CD4-positive, alpha-beta T cell (primary cell): ENCODE measurements around the gene CSHL1. TPM values are rescaled to one million over a fixed set of nuclear protein-coding genes. Genes with fewer than 3 reads are reported as not detected.

Experiments
- ATAC-seq: fragments of 200-7000 bp; cut with Tn5 transposase; one replicate; pipeline ENCODE4 v1.10.0; 2022; ENCODE audit warnings: mild to moderate bottlenecking; ENCODE audit not compliant: poor library complexity
- CTCF ChIA-PET: fragments of 350-600 bp; sonication (Branson Sonifier 250); formaldehyde crosslinking; loops from one replicate; lab custom pipeline; 2021; ENCODE audit warnings: antibody characterized with exemption, inconsistent platforms; lab: Charles Lee
- POLR2A ChIA-PET: fragments of 350-600 bp; sonication (Branson Sonifier 250); formaldehyde crosslinking; loops from one replicate; lab custom pipeline; 2021; ENCODE audit warnings: antibody characterized with exemption, inconsistent platforms; lab: Charles Lee
- DNase-seq, 14 experiments: peaks; one replicate each; pipeline ENCODE4 v3.0.0-alpha.2; 2013 to 2020; ENCODE audit warnings: mixed read lengths in 2 of 14
- H3K27ac ChIP-seq, 2 donors: one replicate each; pipeline versions ENCODE4 v1.5.1 to v1.7.0; 2013; ENCODE audit warnings: low read length in 2 of 2, low read depth in 1 of 2, mild to moderate bottlenecking in 1 of 2
- H3K27me3 ChIP-seq, 2 experiments: 1 replicate in 1 of 2; 2 replicates in 1 of 2; pipeline versions ENCODE4 v1.6.1 to v1.7.0; 2013; ENCODE audit warnings: low read length in 2 of 2, control low read depth in 1 of 2, mild to moderate bottlenecking in 1 of 2, moderate library complexity in 1 of 2; ENCODE audit not compliant: insufficient read depth in 2 of 2, control insufficient read depth in 1 of 2
- H3K36me3 ChIP-seq: one replicate; pipeline ENCODE4 v1.6.1; 2013; ENCODE audit warnings: low read length, control low read depth; ENCODE audit not compliant: insufficient read depth
- H3K4me1 ChIP-seq: one replicate; pipeline ENCODE4 v1.6.1; 2013; ENCODE audit warnings: low read length, control low read depth; ENCODE audit not compliant: insufficient read depth
- H3K4me3 ChIP-seq: one replicate; pipeline ENCODE4 v1.5.1; 2013; ENCODE audit warnings: mild to moderate bottlenecking, low read length, moderate library complexity
- H3K9me3 ChIP-seq, 2 experiments: 1 replicate in 1 of 2; 2 replicates in 1 of 2; pipeline versions ENCODE4 v1.6.1 to v1.7.0; 2013; ENCODE audit warnings: low read length in 2 of 2, mild to moderate bottlenecking in 2 of 2, control low read depth in 1 of 2, moderate library complexity in 1 of 2; ENCODE audit not compliant: control insufficient read depth in 1 of 2, insufficient read depth in 1 of 2
- H3K27ac Mint-ChIP-seq: one replicate; pipeline ENCODE4 v1.8.0; 2020; ENCODE audit warnings: mixed read lengths
- H3K27me3 Mint-ChIP-seq: one replicate; pipeline ENCODE4 v1.8.0; 2021; ENCODE audit warnings: mixed read lengths
- H3K36me3 Mint-ChIP-seq: one replicate; pipeline ENCODE4 v1.8.0; 2021; ENCODE audit warnings: low read depth, mixed read lengths
- H3K4me1 Mint-ChIP-seq: one replicate; pipeline ENCODE4 v1.8.0; 2021; ENCODE audit warnings: low read depth, mixed read lengths
- H3K4me3 Mint-ChIP-seq: one replicate; pipeline ENCODE4 v1.8.0; 2020; ENCODE audit warnings: mild to moderate bottlenecking, mixed read lengths
- H3K9me3 Mint-ChIP-seq: one replicate; pipeline ENCODE4 v1.8.0; 2020; ENCODE audit warnings: mixed read lengths
- CTCF ChIP-seq: fragments of 200-600 bp; IDR thresholded peaks from one replicate; pipeline ENCODE4 v1.8.0; 2022; ENCODE audit warnings: antibody characterized with exemption, mild to moderate bottlenecking
- intact Hi-C, 2 experiments: fragments of 100-400 bp; cut with DNase I in 1 of 2; cut with micrococcal nuclease in 1 of 2; formaldehyde crosslinking; loops; one replicate each; pipeline versions ENCODE4 v1.15.1 to v1.9.0; 2023 to 2025; cut with DNase I, micrococcal nuclease
- total RNA-seq, 174 experiments: library from RNA in 2 of 174; stranded (reverse) in 2 of 174; gene quantifications; one replicate each; pipeline ENCODE4 v1.2.3 and lab custom pipeline; 2021 to 2026

CSHL1 gene
- total RNA-seq, 2 experiments from 2014 or later, result not detected

GRCh38 chr17:63954402-63955063 lies 43.5 kb upstream of the CSHL1 start:
- Mint-ChIP-seq H3K36me3 (no peaks in the 10 kb centered on the region), H3K27me3 (no peaks in the 10 kb centered on the region), H3K9me3 (no peaks in the 10 kb centered on the region), H3K4me3 (peak overlapping the region; percentile 44), H3K4me1 (peaks cover 34% of the 10 kb centered on the region), H3K27ac (peak overlapping the region; percentile 70)
- H3K27me3 ChIP-seq, result no peaks in the 10 kb centered on the region
- ATAC-seq (peak; percentile 70), DNase-seq (peak in 10 of 14 experiments; percentile 17 to 75 (median 36))
- H3K27ac ChIP-seq, result peak overlapping the region; percentile 10 to 44
- no peak for TF ChIP-seq CTCF
- H3K9me3 ChIP-seq, result no peaks in the 10 kb centered on the region
- CTCF ChIA-PET, result interaction anchor here (0.8 to 1.9 kb wide), 3 partner anchors 8 to 36 kb away, joined by 4 to 5 read pairs (median 4); no protein-coding TSS in a partner anchor
- H3K4me1 ChIP-seq, result peaks cover 24% of the 10 kb centered on the region
- intact Hi-C loops, result no loop called here
- H3K4me3 ChIP-seq, result no peak overlapping the region
- POLR2A ChIA-PET, result interaction anchor here (0.6 to 0.9 kb wide), 3 partner anchors 66 to 243 kb away, joined by 3 to 5 read pairs (median 5); partner anchors contain the start of gene ICAM2
- no peaks in the 10 kb centered on the region for H3K36me3 ChIP-seq

- Mint-ChIP-seq H3K4me3 (no peak overlapping the region), H3K36me3 (no peaks in the 10 kb centered on the region), H3K27me3 (no peaks in the 10 kb centered on the region), H3K27ac (no peak overlapping the region), H3K4me1 (peaks cover 36% of the 10 kb centered on the region), H3K9me3 (no peaks in the 10 kb centered on the region)
- H3K36me3 ChIP-seq, result no peaks in the 10 kb centered on the region
- no peak overlapping the region for H3K4me3 ChIP-seq
- intact Hi-C loops, result no loop called here
- ChIA-PET POLR2A (interaction anchor here (1.1 kb wide), 1 partner anchor 32 kb away, joined by 4 read pairs; no protein-coding TSS in a partner anchor), CTCF (interaction anchor here (0.5 to 2.0 kb wide), 2 partner anchors 32 to 35 kb away, joined by 3 to 7 read pairs; no protein-coding TSS in a partner anchor)
- H3K27ac ChIP-seq, result no peak overlapping the region
- no peaks in the 10 kb centered on the region for H3K27me3 ChIP-seq
- DNase-seq (peak in 9 of 14 experiments; percentile 14 to 62 (median 31)), ATAC-seq (no peak)
- TF ChIP-seq CTCF, result peak; percentile 15
- no peaks in the 10 kb centered on the region for H3K9me3 ChIP-seq
- peaks cover 38% of the 10 kb centered on the region for H3K4me1 ChIP-seq
Observed at GRCh38 chr17:63950940-63951907, 40.2 kb upstream of the CSHL1 start.

- Mint-ChIP-seq H3K27ac (no peak overlapping the region), H3K9me3 (no peaks in the 10 kb centered on the region), H3K36me3 (no peaks in the 10 kb centered on the region), H3K27me3 (no peaks in the 10 kb centered on the region), H3K4me1 (peaks cover 35% of the 10 kb centered on the region), H3K4me3 (no peak overlapping the region)
- H3K4me1 ChIP-seq, result peaks cover 45% of the 10 kb centered on the region
- POLR2A ChIA-PET, result interaction anchor here (1.1 kb wide), 1 partner anchor 30 kb away, joined by 4 read pairs; no protein-coding TSS in a partner anchor
- H3K4me3 ChIP-seq, result no peak overlapping the region
- H3K27ac ChIP-seq, result no peak overlapping the region
- no peaks in the 10 kb centered on the region for H3K27me3 ChIP-seq
- CTCF ChIA-PET, result no interaction called here
- no peak for DNase-seq
- no peaks in the 10 kb centered on the region for H3K36me3 ChIP-seq
- H3K9me3 ChIP-seq, result no peaks in the 10 kb centered on the region
- intact Hi-C loops, result loop anchor here (5.0 kb wide), 2 partner anchors 43 to 73 kb away; partner anchors contain the start of gene ICAM2 (in 1 of the 2)
- TF ChIP-seq CTCF, result no peak
- ATAC-seq, result no peak
Observed at GRCh38 chr17:63949576-63950250, 38.7 kb upstream of the CSHL1 start.
